GM12874 (cell line): ENCODE data around the gene GATB.

ENCODE experiments used
- TF ChIP-seq, protein P1 (sequence below): IDR thresholded peaks from 2 replicates; pipeline ENCODE4 v1.5.1; 2011; ENCODE audit warnings: low read depth, mild to moderate bottlenecking, control low read depth, low read length, moderate library complexity; ENCODE audit not compliant: insufficient read depth

Gene GATB

GRCh38 chr4:151797131-151797530 lies 36.3 kb upstream of the GATB start:
- TF ChIP-seq, protein P1, sequence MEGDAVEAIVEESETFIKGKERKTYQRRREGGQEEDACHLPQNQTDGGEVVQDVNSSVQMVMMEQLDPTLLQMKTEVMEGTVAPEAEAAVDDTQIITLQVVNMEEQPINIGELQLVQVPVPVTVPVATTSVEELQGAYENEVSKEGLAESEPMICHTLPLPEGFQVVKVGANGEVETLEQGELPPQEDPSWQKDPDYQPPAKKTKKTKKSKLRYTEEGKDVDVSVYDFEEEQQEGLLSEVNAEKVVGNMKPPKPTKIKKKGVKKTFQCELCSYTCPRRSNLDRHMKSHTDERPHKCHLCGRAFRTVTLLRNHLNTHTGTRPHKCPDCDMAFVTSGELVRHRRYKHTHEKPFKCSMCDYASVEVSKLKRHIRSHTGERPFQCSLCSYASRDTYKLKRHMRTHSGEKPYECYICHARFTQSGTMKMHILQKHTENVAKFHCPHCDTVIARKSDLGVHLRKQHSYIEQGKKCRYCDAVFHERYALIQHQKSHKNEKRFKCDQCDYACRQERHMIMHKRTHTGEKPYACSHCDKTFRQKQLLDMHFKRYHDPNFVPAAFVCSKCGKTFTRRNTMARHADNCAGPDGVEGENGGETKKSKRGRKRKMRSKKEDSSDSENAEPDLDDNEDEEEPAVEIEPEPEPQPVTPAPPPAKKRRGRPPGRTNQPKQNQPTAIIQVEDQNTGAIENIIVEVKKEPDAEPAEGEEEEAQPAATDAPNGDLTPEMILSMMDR = no peak

DNA sequence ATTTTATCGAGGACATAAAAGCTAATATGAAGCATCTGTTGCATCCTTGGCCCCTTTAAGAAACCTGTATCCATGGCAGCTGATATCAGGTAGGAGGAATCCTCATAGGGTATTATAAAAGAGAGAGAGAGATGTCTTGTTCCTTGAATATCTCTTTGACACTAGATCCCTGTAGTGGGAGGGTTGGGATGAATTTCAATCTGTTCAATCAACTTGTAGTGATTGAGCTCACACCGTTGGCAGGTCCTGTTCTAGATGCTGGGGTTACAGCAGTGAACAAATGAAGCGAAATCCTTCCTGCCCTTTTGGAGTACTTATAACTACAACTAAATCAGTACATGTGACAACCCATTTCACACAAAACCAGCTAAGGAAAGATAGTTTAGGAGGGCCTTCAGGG lies 35.3 kb upstream of the GATB start:
- TF ChIP-seq, protein P1 = no peak

DNA sequence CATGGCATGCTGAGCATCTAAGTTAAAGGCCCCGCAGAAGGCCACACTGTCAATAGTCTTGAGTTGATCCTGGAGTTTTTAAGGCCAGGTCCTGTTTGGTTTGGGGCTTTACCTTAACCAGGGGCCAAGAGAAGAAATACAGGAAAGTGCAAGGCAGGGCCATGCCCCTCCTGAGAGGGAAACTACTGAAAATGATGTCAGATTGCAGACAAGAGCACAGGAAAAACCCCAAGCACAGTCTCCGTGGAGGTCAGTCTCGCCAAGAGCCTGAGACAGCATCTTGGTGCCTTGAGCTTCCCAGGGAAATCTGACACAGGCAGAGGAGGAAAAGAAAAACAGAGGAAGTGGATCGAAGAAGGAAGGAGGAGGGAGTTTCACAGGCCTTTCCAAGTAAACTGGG lies 32.2 kb upstream of the GATB start:
- TF ChIP-seq, protein P1 = no peak

DNA sequence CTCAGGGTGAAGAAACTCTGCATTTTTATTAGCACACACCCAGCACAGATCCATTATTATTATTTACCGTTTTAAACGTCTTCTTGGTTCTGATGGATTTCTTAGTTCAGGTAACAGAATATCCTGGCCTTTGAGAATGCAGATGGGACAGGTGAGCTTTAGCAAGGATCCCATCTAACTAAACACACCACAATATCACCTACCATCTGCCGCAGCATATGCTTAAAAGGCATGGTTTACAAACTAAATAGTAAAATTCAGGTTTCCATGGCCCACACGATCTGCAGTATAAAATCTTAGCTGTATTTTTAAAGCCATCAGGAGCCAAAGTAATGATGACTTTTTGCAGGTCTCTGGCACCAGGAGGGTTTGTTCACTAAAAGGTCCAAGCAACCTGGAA lies 31.7 kb upstream of the GATB start:
- TF ChIP-seq, protein P1 = no peak

DNA sequence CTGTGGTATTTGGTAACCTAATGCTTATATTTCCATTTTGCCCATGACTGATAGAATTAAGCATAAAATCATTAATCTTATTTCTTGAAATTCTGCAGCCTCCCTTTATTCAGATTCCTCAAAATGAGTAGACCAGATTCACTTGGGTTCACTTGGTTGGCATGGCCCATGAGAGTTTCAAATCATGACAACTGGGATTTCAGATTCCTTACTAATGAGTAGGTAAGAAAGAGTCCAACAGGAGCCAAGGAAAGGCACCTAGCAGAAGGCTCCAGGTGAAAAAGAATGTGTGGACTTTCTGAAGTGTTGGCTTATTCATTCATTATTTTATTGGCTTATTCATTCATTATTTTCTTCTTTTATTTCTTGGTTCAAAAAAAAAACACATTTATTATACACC lies 27.2 kb upstream of the GATB start:
- TF ChIP-seq, protein P1 = no peak

GRCh38 chr4:151786158-151786495 lies 25.3 kb upstream of the GATB start:
- TF ChIP-seq, protein P1 = no peak

DNA sequence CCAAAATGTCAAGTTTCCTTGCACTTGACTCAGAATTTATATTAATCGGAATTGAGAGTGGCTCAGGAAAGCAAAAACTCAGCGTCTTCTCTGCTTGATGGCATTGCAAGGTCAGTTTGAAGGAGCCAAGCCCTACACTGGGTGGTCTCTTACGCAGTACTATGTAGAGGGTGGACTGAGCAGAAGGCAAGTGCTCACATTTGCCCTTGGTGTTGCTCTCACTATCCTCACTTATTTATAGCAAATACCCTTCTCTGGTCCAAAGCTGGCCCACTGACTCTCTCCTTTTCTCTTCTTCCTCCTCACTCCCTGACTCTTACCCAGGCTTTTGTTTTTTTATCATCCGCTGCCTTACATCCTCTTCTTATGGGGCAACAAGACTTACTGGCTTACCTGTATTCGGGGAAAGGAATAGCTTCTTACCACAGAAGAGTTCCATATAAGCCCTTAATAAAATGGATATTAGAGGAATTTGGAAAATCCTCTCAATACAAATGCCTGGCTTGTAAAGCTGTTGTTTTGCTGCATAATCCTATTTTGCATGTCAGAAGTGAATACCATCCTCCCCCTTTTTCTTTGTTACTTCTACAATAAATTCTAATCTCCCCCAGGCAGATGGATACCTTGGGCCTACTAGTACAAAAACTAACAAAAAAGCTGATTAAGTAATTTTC lies 24.8 kb upstream of the GATB start:
- TF ChIP-seq, protein P1 = no peak
